ENCODE results near the gene MED13.
"Not testable (repeated sequence)": the region's sequence is repeated elsewhere in the genome, so short reads cannot be mapped to it uniquely, and the experiment has no call there.

The MED13 gene

GRCh38 chr17:62076864-62077788 lies 12.0 kb upstream of the MED13 start:
- TF ChIP-seq POLR2A (IDR thresholded peaks at IDR 0.05; ENCODE audit: low read depth, low read length), result no peak
- DNase-seq (ENCODE audit: insufficient read length, low spot score) (no peak), FAIRE-seq (no peak)

- DNase-seq (ENCODE audit: insufficient read length, low spot score), result no peak
- FAIRE-seq, result no peak
- TF ChIP-seq POLR2A (IDR thresholded peaks at IDR 0.05; ENCODE audit: low read depth, low read length), result no peak
These were observed 10.3 kb upstream of the MED13 start for GRCh38 chr17:62075308-62075815.

GRCh38 chr17:62073993-62074392 lies 8.9 kb upstream of the MED13 start:
- no peak for TF ChIP-seq POLR2A (IDR thresholded peaks at IDR 0.05; ENCODE audit: low read depth, low read length)
- FAIRE-seq, result no peak
- no peak for DNase-seq (ENCODE audit: insufficient read length, low spot score)

- FAIRE-seq; DNase-seq (ENCODE audit: insufficient read length, low spot score): not testable (repeated sequence)
These were observed 7.8 kb upstream of the MED13 start for GRCh38 chr17:62072855-62073254.

GRCh38 chr17:62070900-62071299 lies 5.8 kb upstream of the MED13 start:
- no peak for DNase-seq (ENCODE audit: insufficient read length, low spot score)
- TF ChIP-seq POLR2A (IDR thresholded peaks at IDR 0.05; ENCODE audit: low read depth, low read length), result no peak
- no peak for FAIRE-seq

- DNase-seq (ENCODE audit: insufficient read length, low spot score) (no peak), FAIRE-seq (no peak)
- TF ChIP-seq POLR2A (IDR thresholded peaks at IDR 0.05; ENCODE audit: low read depth, low read length), result no peak
These were observed 2.4 kb upstream of the MED13 start for GRCh38 chr17:62067165-62068145.

GRCh38 chr17:62065611-62066468 lies 762 bp upstream of the MED13 start:
- TF ChIP-seq POLR2A (IDR thresholded peaks at IDR 0.05; ENCODE audit: low read depth, low read length), result peak; percentile 71
- DNase-seq (ENCODE audit: insufficient read length, low spot score) (peak; percentile 100), FAIRE-seq (peak; percentile 88)

GRCh38 chr17:62064029-62064790 lies 868 bp downstream of the MED13 start:
- DNase-seq (ENCODE audit: insufficient read length, low spot score) (peak; percentile 42), FAIRE-seq (peak; percentile 70)
- no peak for TF ChIP-seq POLR2A (IDR thresholded peaks at IDR 0.05; ENCODE audit: low read depth, low read length)

GRCh38 chr17:62062944-62063343 lies 2.1 kb downstream of the MED13 start:
- TF ChIP-seq POLR2A (IDR thresholded peaks at IDR 0.05; ENCODE audit: low read depth, low read length), result no peak
- DNase-seq (ENCODE audit: insufficient read length, low spot score) (no peak), FAIRE-seq (peak; percentile 45)

- peak; percentile 84 for FAIRE-seq
- DNase-seq (ENCODE audit: insufficient read length, low spot score), result no peak
- TF ChIP-seq POLR2A (IDR thresholded peaks at IDR 0.05; ENCODE audit: low read depth, low read length), result no peak
These were observed 2.8 kb downstream of the MED13 start for GRCh38 chr17:62062302-62062701.

GRCh38 chr17:62059414-62059813 lies 5.7 kb downstream of the MED13 start:
- FAIRE-seq (peak; percentile 78), DNase-seq (ENCODE audit: insufficient read length, low spot score) (no peak)
- no peak for TF ChIP-seq POLR2A (IDR thresholded peaks at IDR 0.05; ENCODE audit: low read depth, low read length)

GRCh38 chr17:62058611-62059010 lies 6.5 kb downstream of the MED13 start:
- no peak for TF ChIP-seq POLR2A (IDR thresholded peaks at IDR 0.05; ENCODE audit: low read depth, low read length)
- DNase-seq (ENCODE audit: insufficient read length, low spot score) (no peak), FAIRE-seq (peak; percentile 71)
